Measurements from ENCODE around the gene ADORA3. TPM values are rescaled to one million over a fixed set of nuclear protein-coding genes. Genes with fewer than 3 reads are reported as not detected.

ADORA3 gene
- total RNA-seq, 2 experiments from 2014 or later: 0.18 TPM

GRCh38 chr1:111469539-111469938, 33.9 kb downstream of the ADORA3 start:
- CTCF ChIA-PET: interaction anchor here (0.8 to 2.3 kb wide), 3 partner anchors 11 to 155 kb away, joined by 3 to 11 read pairs (median 3); no protein-coding TSS in a partner anchor
- H3K4me3 Mint-ChIP-seq: no peak overlapping the region
- no peaks in the 10 kb centered on the region for H3K9me3 Mint-ChIP-seq
- POLR2A ChIA-PET: interaction anchor here (0.8 to 1.6 kb wide), 3 partner anchors 9 to 850 kb away, joined by 3 to 8 read pairs (median 3); no protein-coding TSS in a partner anchor
- no peaks in the 10 kb centered on the region for H3K27me3 Mint-ChIP-seq
- H3K36me3 Mint-ChIP-seq (ENCODE audit: low read depth): peaks cover 15% of the 10 kb centered on the region
- DNase-seq: no peak
- peaks cover 18% of the 10 kb centered on the region for H3K4me1 Mint-ChIP-seq
- H3K27ac Mint-ChIP-seq: no peak overlapping the region

GRCh38 chr1:111468717-111469100, 34.7 kb downstream of the ADORA3 start:
- no peak overlapping the region for H3K4me3 Mint-ChIP-seq
- peaks cover 20% of the 10 kb centered on the region for H3K36me3 Mint-ChIP-seq (ENCODE audit: low read depth)
- DNase-seq: no peak
- H3K4me1 Mint-ChIP-seq: peaks cover 11% of the 10 kb centered on the region
- no peak overlapping the region for H3K27ac Mint-ChIP-seq
- H3K9me3 Mint-ChIP-seq: no peaks in the 10 kb centered on the region
- POLR2A ChIA-PET: interaction anchor here (0.8 to 1.6 kb wide), 3 partner anchors 10 to 850 kb away, joined by 3 to 8 read pairs (median 3); no protein-coding TSS in a partner anchor
- no peaks in the 10 kb centered on the region for H3K27me3 Mint-ChIP-seq
- CTCF ChIA-PET: interaction anchor here (0.9 to 2.3 kb wide), 2 partner anchors 39 to 156 kb away, joined by 3 to 11 read pairs; no protein-coding TSS in a partner anchor

- Mint-ChIP-seq H3K9me3 (no peaks in the 10 kb centered on the region), H3K4me3 (no peak overlapping the region), H3K27ac (no peak overlapping the region), H3K4me1 (peaks cover 12% of the 10 kb centered on the region), H3K27me3 (no peaks in the 10 kb centered on the region), H3K36me3 (ENCODE audit: low read depth) (peaks cover 24% of the 10 kb centered on the region)
- no peak for DNase-seq
- POLR2A ChIA-PET: interaction anchor here (0.6 to 1.6 kb wide), 2 partner anchors 9 to 40 kb away, joined by 3 to 8 read pairs; no protein-coding TSS in a partner anchor
- CTCF ChIA-PET: interaction anchor here (2.3 kb wide), 1 partner anchor 40 kb away, joined by 11 read pairs; no protein-coding TSS in a partner anchor
These were observed 35.3 kb downstream of the ADORA3 start for GRCh38 chr1:111467865-111468716.

GRCh38 chr1:111466480-111466879, 37.0 kb downstream of the ADORA3 start:
- ChIA-PET CTCF (no interaction called here), POLR2A (interaction anchor here (0.8 to 2.8 kb wide), 3 partner anchors 11 to 18 kb away, joined by 3 to 15 read pairs (median 7); partner anchors contain the start of genes ATP5PB and WDR77)
- Mint-ChIP-seq H3K27ac (no peak overlapping the region), H3K4me3 (no peak overlapping the region), H3K27me3 (no peaks in the 10 kb centered on the region), H3K36me3 (ENCODE audit: low read depth) (peaks cover 33% of the 10 kb centered on the region), H3K4me1 (peaks cover 5% of the 10 kb centered on the region), H3K9me3 (no peaks in the 10 kb centered on the region)
- no peak for DNase-seq

- Mint-ChIP-seq H3K27ac (no peak overlapping the region), H3K27me3 (no peaks in the 10 kb centered on the region), H3K9me3 (no peaks in the 10 kb centered on the region), H3K4me1 (peaks cover 5% of the 10 kb centered on the region), H3K4me3 (no peak overlapping the region), H3K36me3 (ENCODE audit: low read depth) (peaks cover 39% of the 10 kb centered on the region)
- ChIA-PET POLR2A (interaction anchor here (0.8 to 2.8 kb wide), 4 partner anchors 11 to 289 kb away, joined by 3 to 15 read pairs (median 6); partner anchors contain the start of genes ATP5PB and WDR77), CTCF (interaction anchor here (1.1 kb wide), 1 partner anchor 43 kb away, joined by 3 read pairs; no protein-coding TSS in a partner anchor)
- DNase-seq: no peak
These were observed 37.7 kb downstream of the ADORA3 start for GRCh38 chr1:111465754-111466153.

GRCh38 chr1:111463029-111463683, 40.3 kb downstream of the ADORA3 start:
- no peaks in the 10 kb centered on the region for H3K27me3 Mint-ChIP-seq
- no peaks in the 10 kb centered on the region for H3K9me3 Mint-ChIP-seq
- peaks cover 12% of the 10 kb centered on the region for H3K4me1 Mint-ChIP-seq
- ChIA-PET POLR2A (interaction anchor here (1.5 to 2.7 kb wide), 3 partner anchors 9 to 16 kb away, joined by 4 to 9 read pairs (median 8); no protein-coding TSS in a partner anchor), CTCF (interaction anchor here (0.6 to 1.4 kb wide), 6 partner anchors 15 to 192 kb away, joined by 3 to 4 read pairs (median 3); no protein-coding TSS in a partner anchor)
- no peak overlapping the region for H3K27ac Mint-ChIP-seq
- no peak overlapping the region for H3K4me3 Mint-ChIP-seq
- peaks cover 60% of the 10 kb centered on the region for H3K36me3 Mint-ChIP-seq (ENCODE audit: low read depth)
- no peak for DNase-seq

- CTCF ChIA-PET: interaction anchor here (0.7 to 1.4 kb wide), 4 partner anchors 10 to 46 kb away, joined by 3 to 4 read pairs (median 3); no protein-coding TSS in a partner anchor
- H3K9me3 Mint-ChIP-seq: no peaks in the 10 kb centered on the region
These were observed 40.9 kb downstream of the ADORA3 start for GRCh38 chr1:111462370-111463028.

GRCh38 chr1:111461765-111462164, 41.7 kb downstream of the ADORA3 start:
- POLR2A ChIA-PET: interaction anchor here (1.3 to 2.7 kb wide), 4 partner anchors 10 to 46 kb away, joined by 3 to 9 read pairs (median 6); no protein-coding TSS in a partner anchor
- Mint-ChIP-seq H3K4me1 (peaks cover 19% of the 10 kb centered on the region), H3K9me3 (no peaks in the 10 kb centered on the region), H3K27me3 (no peaks in the 10 kb centered on the region), H3K36me3 (ENCODE audit: low read depth) (peaks cover 71% of the 10 kb centered on the region), H3K4me3 (no peak overlapping the region), H3K27ac (no peak overlapping the region)
- CTCF ChIA-PET: interaction anchor here (1.3 kb wide), 1 partner anchor 9 kb away, joined by 3 read pairs; no protein-coding TSS in a partner anchor
- no peak for DNase-seq

More at GRCh38 chr1:111462370-111463028, 40.9 kb downstream of the ADORA3 start:
- POLR2A ChIA-PET: interaction anchor here (1.5 to 2.7 kb wide), 4 partner anchors 9 to 46 kb away, joined by 3 to 9 read pairs (median 6); no protein-coding TSS in a partner anchor
- Mint-ChIP-seq H3K27ac (no peak overlapping the region), H3K4me1 (peaks cover 14% of the 10 kb centered on the region), H3K27me3 (no peaks in the 10 kb centered on the region), H3K36me3 (ENCODE audit: low read depth) (peaks cover 65% of the 10 kb centered on the region), H3K4me3 (no peak overlapping the region)
- DNase-seq: no peak

GRCh38 chr1:111455642-111456031, 47.8 kb downstream of the ADORA3 start:
- Mint-ChIP-seq H3K27me3 (no peaks in the 10 kb centered on the region), H3K36me3 (ENCODE audit: low read depth) (peaks cover 82% of the 10 kb centered on the region), H3K4me1 (peaks cover 72% of the 10 kb centered on the region), H3K27ac (peak overlapping the region; percentile 84), H3K9me3 (no peaks in the 10 kb centered on the region), H3K4me3 (peak overlapping the region; percentile 50)
- POLR2A ChIA-PET: interaction anchor here (0.6 kb wide), 1 partner anchor 52 kb away, joined by 3 read pairs; no protein-coding TSS in a partner anchor
- DNase-seq: no peak
- CTCF ChIA-PET: no interaction called here

- no peaks in the 10 kb centered on the region for H3K27me3 Mint-ChIP-seq
- H3K9me3 Mint-ChIP-seq: no peaks in the 10 kb centered on the region
- peak overlapping the region; percentile 50 for H3K4me3 Mint-ChIP-seq
- peaks cover 77% of the 10 kb centered on the region for H3K4me1 Mint-ChIP-seq
- no peak for DNase-seq
- CTCF ChIA-PET: interaction anchor here (5.5 kb wide), 1 partner anchor 53 kb away, joined by 28 read pairs; no protein-coding TSS in a partner anchor
- peak overlapping the region; percentile 84 for H3K27ac Mint-ChIP-seq
- peaks cover 82% of the 10 kb centered on the region for H3K36me3 Mint-ChIP-seq (ENCODE audit: low read depth)
- POLR2A ChIA-PET: interaction anchor here (1.0 to 8.9 kb wide), 2 partner anchors 19 to 52 kb away, joined by 3 to 137 read pairs; partner anchors contain the start of gene C1orf162
These were observed 48.4 kb downstream of the ADORA3 start for GRCh38 chr1:111454859-111455641.

- CTCF ChIA-PET: interaction anchor here (0.9 to 5.5 kb wide), 5 partner anchors 54 to 302 kb away, joined by 3 to 28 read pairs (median 4); partner anchors contain the start of gene DDX20
- H3K27me3 Mint-ChIP-seq: no peaks in the 10 kb centered on the region
- peaks cover 80% of the 10 kb centered on the region for H3K4me1 Mint-ChIP-seq
- DNase-seq: no peak
- H3K4me3 Mint-ChIP-seq: no peak overlapping the region
- no peaks in the 10 kb centered on the region for H3K9me3 Mint-ChIP-seq
- peak overlapping the region; percentile 52 for H3K27ac Mint-ChIP-seq
- POLR2A ChIA-PET: interaction anchor here (0.8 to 8.9 kb wide), 5 partner anchors 16 to 274 kb away, joined by 3 to 137 read pairs (median 5); partner anchors contain the start of gene C1orf162
- H3K36me3 Mint-ChIP-seq (ENCODE audit: low read depth): peaks cover 79% of the 10 kb centered on the region
These were observed 49.7 kb downstream of the ADORA3 start for GRCh38 chr1:111453706-111454105.

All from activated CD4-positive, alpha-beta memory T cell treated with anti-CD3 and anti-CD28 coated beads, Interleukin-2, amount 10 ng/mL, durations not matched to agents 7 days and 5 days (primary cell).